SK-N-SH treated with all-trans-retinoic acid at 6 μM for 48 hours (cell line): ENCODE results near the gene PANK2.

Experiments used
- ATAC-seq: fragments of 200-7000 bp; cut with Tn5 transposase; 3 replicates; pipeline ENCODE4 v1.9.1; 2020; ENCODE audit warnings: mild to moderate bottlenecking, moderate library complexity
- ARNTL ChIP-seq: fragments of 450-650 bp; formaldehyde crosslinking; IDR thresholded peaks from 2 replicates; pipeline ENCODE4 v1.5.0; 2020; ENCODE audit warnings: low read depth, mild to moderate bottlenecking, moderate library complexity, borderline replicate concordance
- BACH2 ChIP-seq: fragments of 250-450 bp; sonication (Bioruptor Pico); IDR thresholded peaks from 2 replicates; pipeline ENCODE4 v1.9.0; 2021; ENCODE audit warnings: mild to moderate bottlenecking, borderline replicate concordance
- CREB5 ChIP-seq: fragments of 250-450 bp; sonication (Bioruptor Pico); IDR thresholded peaks from 2 replicates; pipeline ENCODE4 v1.5.1; 2020; ENCODE audit warnings: low read depth, mild to moderate bottlenecking, moderate library complexity
- CSDC2 ChIP-seq: fragments of 250-450 bp; sonication (Bioruptor Pico); IDR thresholded peaks from 2 replicates; pipeline ENCODE4 v1.5.0; 2020; ENCODE audit warnings: mild to moderate bottlenecking, moderate library complexity
- ESRRG ChIP-seq: fragments of 250-450 bp; sonication (Bioruptor Pico); IDR thresholded peaks from 2 replicates; pipeline ENCODE4 v1.6.1; 2021; ENCODE audit warnings: mild to moderate bottlenecking
- GLIS3 ChIP-seq: fragments of 250-450 bp; sonication (Bioruptor Pico); IDR thresholded peaks from 2 replicates; pipeline ENCODE4 v1.5.0; 2020; ENCODE audit warnings: mild to moderate bottlenecking, moderate library complexity
- ISL1 ChIP-seq: fragments of 250-450 bp; sonication (Bioruptor Pico); IDR thresholded peaks from 2 replicates; pipeline ENCODE4 v2.1.2; 2022; ENCODE audit warnings: mild to moderate bottlenecking, moderate library complexity
- OSR1 ChIP-seq: fragments of 250-450 bp; sonication (Bioruptor Pico); IDR thresholded peaks from 2 replicates; pipeline ENCODE4 v1.8.0; 2022; ENCODE audit warnings: moderate library complexity, mild to moderate bottlenecking, inconsistent platforms
- PATZ1 ChIP-seq: fragments of 250-450 bp; sonication (Bioruptor Pico); IDR thresholded peaks from 2 replicates; pipeline ENCODE4 v1.8.0; 2020; ENCODE audit warnings: mild to moderate bottlenecking, moderate library complexity, borderline replicate concordance
- POU6F1 ChIP-seq: fragments of 250-450 bp; sonication (Bioruptor Pico); IDR thresholded peaks from 2 replicates; pipeline ENCODE4 v1.8.0; 2021; ENCODE audit warnings: low read depth, mild to moderate bottlenecking, moderate library complexity, borderline replicate concordance
- PPARA ChIP-seq: fragments of 250-450 bp; sonication (Bioruptor Pico); IDR thresholded peaks from 2 replicates; pipeline ENCODE4 v1.5.0; 2020; ENCODE audit warnings: mild to moderate bottlenecking, borderline replicate concordance
- RARB ChIP-seq: fragments of 250-450 bp; sonication (Bioruptor Pico); IDR thresholded peaks from 2 replicates; pipeline ENCODE4 v1.8.0; 2021; ENCODE audit warnings: mild to moderate bottlenecking, moderate library complexity
- SNAI2 ChIP-seq: fragments of 250-450 bp; sonication (Bioruptor Pico); IDR thresholded peaks from 2 replicates; pipeline ENCODE4 v1.5.0; 2020; ENCODE audit warnings: mild to moderate bottlenecking, moderate library complexity
- TCF4 ChIP-seq: fragments of 250-450 bp; sonication (Bioruptor Pico); IDR thresholded peaks from 2 replicates; pipeline ENCODE4 v1.8.0; 2021; ENCODE audit warnings: mild to moderate bottlenecking, moderate library complexity, borderline replicate concordance
- TOX ChIP-seq: fragments of 250-450 bp; sonication (Bioruptor Pico); IDR thresholded peaks from 2 replicates; pipeline ENCODE4 v1.8.0; 2021; ENCODE audit warnings: mild to moderate bottlenecking, moderate library complexity, borderline replicate concordance
- TSHZ2 ChIP-seq: fragments of 250-450 bp; sonication (Bioruptor Pico); IDR thresholded peaks from 2 replicates; pipeline ENCODE4 v1.5.0; 2020; ENCODE audit warnings: mild to moderate bottlenecking, moderate library complexity
- ZC3H10 ChIP-seq: fragments of 250-450 bp; sonication (Bioruptor Pico); IDR thresholded peaks from 2 replicates; pipeline ENCODE4 v1.5.1; 2021; ENCODE audit warnings: mild to moderate bottlenecking, moderate library complexity
- ZFP30 ChIP-seq: fragments of 450-650 bp; formaldehyde crosslinking; IDR thresholded peaks from 2 replicates; pipeline ENCODE4 v1.5.0; 2022; ENCODE audit warnings: mild to moderate bottlenecking, moderate library complexity
- ZNF70 ChIP-seq: fragments of 450-650 bp; formaldehyde crosslinking; IDR thresholded peaks from 2 replicates; pipeline ENCODE4 v1.5.0; 2020; ENCODE audit warnings: mild to moderate bottlenecking, moderate library complexity

The PANK2 gene

GRCh38 chr20:3934624-3935023 is 45.4 kb downstream of the PANK2 start:
- no peak for ATAC-seq
- no peak for TF ChIP-seq TCF4 (CRISPR knock-in tag)
- TF ChIP-seq OSR1 (CRISPR knock-in tag): no peak
- no peak for TF ChIP-seq PPARA (CRISPR knock-in tag)
- no peak for TF ChIP-seq PATZ1 (CRISPR knock-in tag)
- no peak for TF ChIP-seq TSHZ2
- no peak for TF ChIP-seq ISL1
- TF ChIP-seq TOX: no peak
- TF ChIP-seq RARB: no peak
- TF ChIP-seq GLIS3 (CRISPR knock-in tag): no peak
- no peak for TF ChIP-seq ESRRG (CRISPR knock-in tag)
- no peak for TF ChIP-seq ARNTL (CRISPR knock-in tag)
- TF ChIP-seq ZFP30 (CRISPR knock-in tag): no peak
- TF ChIP-seq CSDC2: no peak
- no peak for TF ChIP-seq ZC3H10 (CRISPR knock-in tag)
- no peak for TF ChIP-seq CREB5 (CRISPR knock-in tag)

GRCh38 chr20:3935295-3935955 is 46.2 kb downstream of the PANK2 start:
- no peak for ATAC-seq
- TF ChIP-seq CSDC2: no peak
- TF ChIP-seq TSHZ2: no peak
- TF ChIP-seq ISL1: no peak
- no peak for TF ChIP-seq PPARA (CRISPR knock-in tag)
- no peak for TF ChIP-seq POU6F1 (CRISPR knock-in tag)
- no peak for TF ChIP-seq BACH2 (CRISPR knock-in tag)
- no peak for TF ChIP-seq RARB
- no peak for TF ChIP-seq SNAI2 (CRISPR knock-in tag)
- no peak for TF ChIP-seq ZC3H10 (CRISPR knock-in tag)
- TF ChIP-seq ZFP30 (CRISPR knock-in tag): no peak
- TF ChIP-seq TOX: no peak

GRCh38 chr20:3935956-3936340 is 46.8 kb downstream of the PANK2 start:
- ATAC-seq: no peak
- TF ChIP-seq POU6F1 (CRISPR knock-in tag) (no peak), ARNTL (CRISPR knock-in tag) (no peak), TSHZ2 (no peak), ZNF70 (CRISPR knock-in tag) (no peak), ZFP30 (CRISPR knock-in tag) (no peak), RARB (no peak), GLIS3 (CRISPR knock-in tag) (no peak)
